HG02840 (cell line): ENCODE measurements around the gene MED7.
"Not testable (repeated sequence)": the region's sequence is repeated elsewhere in the genome, so short reads cannot be mapped to it uniquely, and the experiment has no call there.

Experiments used
- ATAC-seq: cut with Tn5 transposase; IDR thresholded peaks from one replicate; pipeline ENCODE4 v1.9.1; 2021; ENCODE audit warnings: mild to moderate bottlenecking, moderate library complexity, moderate number of reproducible peaks; ENCODE audit not compliant: unreplicated experiment, low FRiP score

MED7 gene, protein sequence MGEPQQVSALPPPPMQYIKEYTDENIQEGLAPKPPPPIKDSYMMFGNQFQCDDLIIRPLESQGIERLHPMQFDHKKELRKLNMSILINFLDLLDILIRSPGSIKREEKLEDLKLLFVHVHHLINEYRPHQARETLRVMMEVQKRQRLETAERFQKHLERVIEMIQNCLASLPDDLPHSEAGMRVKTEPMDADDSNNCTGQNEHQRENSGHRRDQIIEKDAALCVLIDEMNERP

GRCh38 chr5:157142317-157143126, at the start of gene MED7:
Gene MED7 (minus strand): TSS chr5:157142865. CDS start chr5:157139431, 3,434 bp downstream.
- peak; percentile 99 for ATAC-seq

GRCh38 chr5:157189223-157189622, 46.6 kb upstream of the MED7 start:
- no peak for ATAC-seq

DNA sequence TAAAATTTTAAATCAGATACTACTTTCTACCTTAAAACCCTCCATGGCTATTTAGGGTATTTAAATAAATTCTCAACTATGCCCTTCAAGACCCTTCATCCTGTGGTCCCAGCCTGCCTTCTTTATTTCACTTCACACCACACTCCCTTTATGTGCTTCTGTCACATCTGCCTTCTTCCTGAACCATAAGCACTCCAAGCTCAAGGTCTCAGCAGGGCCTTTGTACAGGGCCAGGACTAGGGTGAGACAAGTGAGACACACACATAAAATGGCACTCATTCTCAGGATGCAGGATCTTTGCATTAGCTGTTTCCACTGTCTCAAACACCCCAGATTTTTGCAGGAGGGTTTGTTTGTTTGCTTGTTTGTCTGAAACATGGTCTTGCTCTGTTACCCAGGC, 45.6 kb upstream of the MED7 start:
- no peak for ATAC-seq

GRCh38 chr5:157187046-157187754, 44.5 kb upstream of the MED7 start:
- ATAC-seq = no peak

- ATAC-seq = no peak
Measured at GRCh38 chr5:157186309-157187045, 43.8 kb upstream of the MED7 start.

- ATAC-seq = not testable (repeated sequence)
Measured at GRCh38 chr5:157185122-157185521, 42.5 kb upstream of the MED7 start.

GRCh38 chr5:157184117-157184670, 41.5 kb upstream of the MED7 start:
- no peak for ATAC-seq

DNA sequence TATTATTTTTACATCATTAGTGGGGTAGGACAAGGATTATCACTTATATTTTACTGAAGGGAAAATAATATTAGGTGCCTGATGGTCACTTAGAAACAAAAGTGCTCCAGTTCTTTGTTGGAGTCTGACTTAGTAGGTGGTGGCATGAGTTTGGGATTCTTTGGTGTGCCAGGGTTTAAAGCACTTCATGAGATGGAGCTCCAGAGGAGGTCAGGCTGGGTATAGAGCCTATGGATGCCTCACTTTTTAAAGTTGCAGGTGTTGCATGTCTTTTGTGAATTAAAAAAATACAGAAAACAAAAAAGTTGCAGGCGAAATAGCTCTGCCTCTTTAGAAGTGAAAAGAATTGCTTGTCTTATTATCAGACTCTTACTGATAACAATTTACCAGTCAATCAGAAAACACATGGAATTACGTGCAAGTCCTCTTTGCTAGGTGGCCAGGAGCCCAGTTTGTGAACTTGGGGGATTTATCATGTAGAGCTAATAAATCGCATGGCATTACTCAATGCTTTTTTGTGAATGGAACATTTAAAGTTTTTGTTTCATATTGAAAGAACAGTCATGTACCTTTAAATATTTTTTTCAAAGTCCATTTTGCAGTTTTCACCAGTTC, 39.6 kb upstream of the MED7 start:
- ATAC-seq = no peak

GRCh38 chr5:157180374-157181264, 38.0 kb upstream of the MED7 start, which contains the start of gene ITK:
Gene ITK (plus strand): TSS chr5:157180840. CDS start chr5:157180978, 138 bp downstream.
- ATAC-seq = no peak

DNA sequence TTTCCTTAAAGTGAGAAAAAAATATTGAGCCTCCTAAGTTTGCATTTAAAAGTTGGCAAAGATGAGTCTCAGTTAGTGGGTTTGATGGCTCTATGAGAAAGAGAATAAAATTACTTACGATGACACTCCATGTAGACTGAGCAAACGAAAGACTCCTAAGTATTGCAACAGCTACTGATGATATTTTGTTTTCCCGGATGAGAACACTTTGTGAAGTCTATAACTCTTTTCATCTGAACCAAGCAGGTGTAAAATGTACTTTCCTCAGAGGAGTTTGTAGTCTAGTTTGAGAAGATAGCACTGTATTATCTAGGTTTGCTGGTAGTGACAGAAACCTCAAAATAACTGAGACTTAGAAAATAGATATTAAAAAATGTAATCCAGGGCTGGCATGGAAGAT, 36.3 kb upstream of the MED7 start:
- ATAC-seq = no peak

DNA sequence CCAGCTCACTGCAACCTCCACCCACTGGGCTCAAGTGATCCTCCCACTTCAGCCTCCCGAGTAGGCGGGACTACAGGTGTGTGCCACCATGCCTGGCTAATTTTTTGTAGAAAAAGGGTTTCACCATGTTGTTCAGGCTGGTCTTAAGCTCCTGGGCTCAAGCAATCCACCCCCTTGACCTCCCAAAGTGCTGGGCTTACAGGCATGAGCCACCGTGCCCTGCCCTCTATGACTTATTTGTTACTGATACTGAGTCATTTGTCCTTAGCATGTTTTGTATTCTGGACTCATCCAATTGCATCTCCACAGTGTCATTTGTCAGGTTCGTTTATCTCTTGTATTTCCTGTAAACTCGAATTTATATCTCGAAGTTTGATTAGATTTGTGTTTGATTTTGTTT, 35.3 kb upstream of the MED7 start:
- no peak for ATAC-seq

- no peak for ATAC-seq
Measured at GRCh38 chr5:157175071-157175612, 32.5 kb upstream of the MED7 start.

GRCh38 chr5:157172403-157172802, 29.7 kb upstream of the MED7 start:
- ATAC-seq = peak; percentile 98

- no peak for ATAC-seq
Measured at GRCh38 chr5:157168286-157168685, 25.6 kb upstream of the MED7 start.

GRCh38 chr5:157167214-157167621, 24.6 kb upstream of the MED7 start:
- ATAC-seq = no peak

- ATAC-seq = no peak
Measured at GRCh38 chr5:157166214-157167213, 23.8 kb upstream of the MED7 start, which contains the start of gene GARIN3. Gene GARIN3 (minus strand): TSS chr5:157166264. CDS start chr5:157166168, 96 bp downstream.

GRCh38 chr5:157165668-157166067, 23.0 kb upstream of the MED7 start:
- no peak for ATAC-seq
